NCI-H524 treated with DMSO at 0.1 percent for 48 hours (cell line): ENCODE data around the gene USP9Y.
"Not testable (repeated sequence)": the region's sequence is repeated elsewhere in the genome, so short reads cannot be mapped to it uniquely, and the experiment has no call there.

Experiments
- DNase-seq: peaks from one replicate; lab custom pipeline; 2025; lab: John Stamatoyannopoulos, UW

The USP9Y gene, protein sequence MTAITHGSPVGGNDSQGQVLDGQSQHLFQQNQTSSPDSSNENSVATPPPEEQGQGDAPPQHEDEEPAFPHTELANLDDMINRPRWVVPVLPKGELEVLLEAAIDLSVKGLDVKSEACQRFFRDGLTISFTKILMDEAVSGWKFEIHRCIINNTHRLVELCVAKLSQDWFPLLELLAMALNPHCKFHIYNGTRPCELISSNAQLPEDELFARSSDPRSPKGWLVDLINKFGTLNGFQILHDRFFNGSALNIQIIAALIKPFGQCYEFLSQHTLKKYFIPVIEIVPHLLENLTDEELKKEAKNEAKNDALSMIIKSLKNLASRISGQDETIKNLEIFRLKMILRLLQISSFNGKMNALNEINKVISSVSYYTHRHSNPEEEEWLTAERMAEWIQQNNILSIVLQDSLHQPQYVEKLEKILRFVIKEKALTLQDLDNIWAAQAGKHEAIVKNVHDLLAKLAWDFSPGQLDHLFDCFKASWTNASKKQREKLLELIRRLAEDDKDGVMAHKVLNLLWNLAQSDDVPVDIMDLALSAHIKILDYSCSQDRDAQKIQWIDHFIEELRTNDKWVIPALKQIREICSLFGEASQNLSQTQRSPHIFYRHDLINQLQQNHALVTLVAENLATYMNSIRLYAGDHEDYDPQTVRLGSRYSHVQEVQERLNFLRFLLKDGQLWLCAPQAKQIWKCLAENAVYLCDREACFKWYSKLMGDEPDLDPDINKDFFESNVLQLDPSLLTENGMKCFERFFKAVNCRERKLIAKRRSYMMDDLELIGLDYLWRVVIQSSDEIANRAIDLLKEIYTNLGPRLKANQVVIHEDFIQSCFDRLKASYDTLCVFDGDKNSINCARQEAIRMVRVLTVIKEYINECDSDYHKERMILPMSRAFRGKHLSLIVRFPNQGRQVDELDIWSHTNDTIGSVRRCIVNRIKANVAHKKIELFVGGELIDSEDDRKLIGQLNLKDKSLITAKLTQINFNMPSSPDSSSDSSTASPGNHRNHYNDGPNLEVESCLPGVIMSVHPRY (N-terminal part only)

DNA sequence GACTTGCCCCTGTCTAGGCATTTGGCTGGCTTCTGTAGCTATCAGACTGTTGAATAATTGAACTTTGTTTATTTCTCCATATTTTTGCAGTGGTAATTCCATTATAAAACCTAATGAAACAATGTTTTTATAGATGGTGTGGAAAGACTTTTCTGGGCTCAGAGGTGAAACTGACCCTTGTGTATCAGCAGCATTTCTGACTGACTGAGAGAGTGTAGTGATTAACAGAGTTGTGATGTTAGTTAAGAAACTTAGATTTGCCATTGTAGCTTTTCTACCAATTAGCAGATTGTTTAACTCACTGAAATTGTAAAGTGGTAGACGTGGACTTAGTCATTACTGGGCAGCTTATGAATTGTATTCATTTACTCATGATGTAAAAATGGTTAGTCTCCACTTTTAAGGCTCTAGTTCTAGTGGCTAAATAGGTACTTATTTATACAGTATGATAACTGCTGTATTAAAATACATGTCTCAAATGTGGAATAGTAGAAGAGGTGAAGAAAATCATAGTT lies at the start of gene USP9Y:
USP9Y (plus strand) TSS at position 51 of the 515 bp plus-strand sequence. CDS start 8,217 bp downstream, outside the sequence.
- DNase-seq = no peak

DNA sequence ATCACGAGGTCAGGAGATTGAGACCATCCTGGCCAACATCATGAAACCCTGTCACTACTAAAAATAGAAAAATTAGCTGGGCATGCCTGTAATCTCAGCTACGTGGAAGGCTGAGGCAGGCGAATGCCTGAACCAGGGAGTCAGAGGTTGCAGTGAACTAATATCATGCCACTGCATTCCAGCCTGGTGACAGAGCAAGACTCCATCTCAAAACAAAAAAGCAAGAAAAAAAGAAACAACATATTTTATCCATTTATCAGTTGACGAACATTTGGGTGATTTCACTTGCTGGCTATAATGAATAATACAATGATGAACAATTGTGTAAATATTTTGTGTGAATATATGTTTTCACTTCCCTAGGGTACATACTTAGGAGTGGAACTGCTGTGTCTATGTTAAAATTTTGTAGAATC lies 49.4 kb upstream of the USP9Y start:
- DNase-seq = no peak

DNA sequence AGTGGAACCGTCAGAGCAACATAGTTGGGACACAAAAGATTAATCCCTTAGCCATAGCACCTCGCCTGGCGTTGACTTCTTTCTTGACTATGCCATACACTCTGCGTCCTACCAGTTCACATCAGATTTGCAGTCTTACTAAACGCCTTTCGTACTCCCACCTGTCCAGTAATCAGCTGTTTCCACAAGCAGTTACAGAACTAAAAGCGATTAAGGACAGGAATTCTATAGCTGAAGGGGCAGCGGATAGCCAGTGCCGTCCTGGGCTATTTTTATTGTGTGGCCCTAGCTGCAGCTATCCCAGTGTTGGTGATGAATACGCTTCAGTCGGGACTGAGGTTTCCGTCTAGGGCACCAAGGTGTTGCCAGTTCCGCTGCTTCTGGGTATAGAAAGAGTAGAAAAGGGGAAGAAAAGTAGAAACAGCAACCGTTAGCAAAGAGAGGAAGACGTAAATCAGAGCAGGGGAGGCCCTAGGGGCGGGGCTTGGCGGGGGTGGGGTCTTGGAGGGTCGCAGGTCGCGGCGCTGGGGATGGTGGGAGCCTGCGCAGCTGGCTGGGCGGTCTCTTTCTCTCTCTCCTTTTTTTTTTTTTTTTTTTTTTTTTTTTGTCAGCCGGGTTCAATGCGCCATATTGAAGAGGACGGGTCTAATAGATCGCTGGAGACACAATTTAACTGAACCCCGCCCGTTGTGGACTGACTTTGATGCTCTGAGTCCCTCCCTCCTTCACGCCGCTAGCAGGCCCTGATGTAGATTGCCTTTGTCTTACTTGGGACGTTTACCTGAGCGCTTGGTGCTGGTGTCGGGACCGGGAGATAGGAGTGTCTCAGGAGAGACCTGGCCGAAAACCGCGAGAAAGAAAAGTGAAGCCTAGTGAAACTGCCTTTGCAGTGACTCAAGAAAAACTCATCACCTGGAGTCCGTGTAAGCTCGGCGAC lies 39.0 kb upstream of the USP9Y start:
- DNase-seq = no peak

DNA sequence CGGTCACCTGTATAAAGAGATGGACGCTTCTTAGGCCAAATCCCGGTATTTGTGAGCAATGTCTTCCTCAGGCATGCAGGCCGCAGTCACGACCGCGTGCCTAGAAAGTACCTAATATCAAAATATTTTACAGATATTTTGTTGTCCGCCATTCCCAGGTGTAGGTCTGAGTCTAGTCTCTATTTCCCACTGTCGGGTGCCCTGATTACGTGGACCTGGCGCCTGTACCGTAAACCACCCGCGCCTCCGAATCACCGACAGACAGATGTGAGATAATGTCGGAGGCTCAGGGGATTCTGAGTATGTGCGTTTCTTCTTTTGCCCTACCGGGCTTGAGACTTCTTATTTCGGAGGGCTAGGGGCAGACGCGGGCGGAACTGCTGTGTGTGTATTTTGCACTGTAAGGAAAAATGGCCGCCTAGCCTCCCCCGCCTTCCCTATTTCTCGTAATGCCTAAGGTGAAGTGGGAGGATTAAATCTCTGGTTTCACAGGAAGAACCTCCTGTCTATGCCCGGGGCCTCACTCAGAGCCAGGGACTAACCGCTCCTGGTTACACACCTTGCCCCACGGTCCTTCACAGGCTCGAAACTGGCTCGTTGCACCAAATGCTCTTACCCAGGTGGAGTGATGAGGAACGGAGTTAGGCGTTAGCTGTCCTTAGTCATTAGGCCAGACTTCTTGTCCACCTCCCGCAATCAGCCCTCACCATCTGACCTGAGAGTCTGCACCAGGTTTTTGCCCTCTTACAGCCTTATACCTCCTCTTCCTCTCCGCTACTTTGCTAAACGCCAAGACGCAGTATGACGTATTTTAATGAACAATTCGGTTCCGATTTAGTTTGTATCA lies 38.1 kb upstream of the USP9Y start:
- no peak for DNase-seq

DNA sequence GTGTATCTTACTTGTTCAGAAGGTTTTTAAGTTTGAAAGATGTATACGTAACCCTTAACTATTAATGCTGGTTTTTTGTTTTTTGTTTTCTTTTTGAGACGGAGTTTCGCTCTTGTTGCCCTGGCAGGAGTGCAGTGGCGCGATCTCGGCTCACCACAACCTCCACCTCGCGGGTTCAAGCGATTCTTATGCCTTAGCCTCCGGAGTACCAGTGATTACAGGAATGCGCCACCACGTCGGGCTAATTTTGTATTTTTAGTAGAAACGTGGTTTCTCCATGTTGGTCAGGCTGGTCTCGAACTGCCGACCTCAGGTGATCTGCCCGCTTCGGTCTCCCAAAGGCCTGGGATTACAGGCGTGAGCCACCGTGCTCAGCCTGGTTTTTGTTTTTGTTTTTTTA lies 37.2 kb upstream of the USP9Y start:
- DNase-seq = not testable (repeated sequence)

DNA sequence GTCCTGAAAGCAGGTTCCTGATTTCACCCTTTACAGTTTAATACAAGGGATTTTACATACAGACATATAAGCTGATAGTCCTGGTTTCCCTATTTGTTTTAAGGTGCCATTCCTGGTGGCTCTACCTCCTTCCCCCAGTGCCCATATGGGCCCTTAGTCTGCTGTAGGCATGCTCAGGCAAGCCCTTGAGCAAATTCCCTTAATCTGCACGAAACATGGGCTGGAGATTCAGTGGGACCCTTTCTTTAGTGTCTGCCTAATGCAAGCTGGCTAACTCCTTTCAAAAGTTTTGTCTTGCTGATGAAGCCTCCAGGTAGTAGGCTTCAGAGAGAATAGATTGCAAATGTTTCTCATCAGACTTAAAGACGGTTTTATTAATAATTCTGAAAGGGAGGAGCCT lies 22.9 kb upstream of the USP9Y start:
- no peak for DNase-seq

DNA sequence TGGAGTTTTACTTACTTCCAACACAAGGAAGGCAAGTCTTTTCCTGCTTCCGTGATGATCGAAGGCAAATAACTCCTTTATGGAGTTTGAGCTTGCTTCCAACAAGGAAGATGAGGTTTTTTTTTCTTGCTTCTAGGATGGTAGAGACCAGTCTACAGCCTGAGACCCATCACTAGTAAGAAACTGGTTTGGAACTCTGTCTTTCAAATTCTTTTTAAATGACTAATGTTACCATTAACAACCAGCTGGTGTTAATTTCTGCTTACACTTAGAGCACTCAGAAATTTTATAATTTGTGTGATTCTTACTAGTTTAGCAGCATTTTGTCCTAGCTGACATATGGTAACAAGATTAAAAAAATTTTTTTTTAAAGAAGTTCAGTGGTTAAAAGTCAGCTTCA lies 19.5 kb upstream of the USP9Y start:
- DNase-seq = no peak

DNA sequence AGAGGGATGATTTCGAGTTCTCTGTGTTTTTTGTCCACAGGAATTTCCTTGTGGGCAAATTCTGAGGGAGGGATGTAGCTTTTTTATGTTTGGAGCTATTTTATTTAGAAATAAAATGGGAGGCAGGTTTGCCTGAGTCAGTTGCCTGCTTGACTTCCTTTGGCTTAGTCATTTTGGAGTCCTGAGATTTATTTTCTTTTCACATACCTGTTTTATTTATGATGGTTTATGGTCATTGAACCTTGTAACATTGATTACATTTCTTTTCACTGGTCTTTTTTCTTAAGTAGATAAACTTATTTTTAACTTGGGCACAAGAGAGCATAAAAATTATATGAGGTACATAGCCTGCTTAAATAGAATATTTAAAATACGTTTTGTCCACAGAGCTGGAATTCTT lies 12.7 kb upstream of the USP9Y start:
- DNase-seq = no peak

DNA sequence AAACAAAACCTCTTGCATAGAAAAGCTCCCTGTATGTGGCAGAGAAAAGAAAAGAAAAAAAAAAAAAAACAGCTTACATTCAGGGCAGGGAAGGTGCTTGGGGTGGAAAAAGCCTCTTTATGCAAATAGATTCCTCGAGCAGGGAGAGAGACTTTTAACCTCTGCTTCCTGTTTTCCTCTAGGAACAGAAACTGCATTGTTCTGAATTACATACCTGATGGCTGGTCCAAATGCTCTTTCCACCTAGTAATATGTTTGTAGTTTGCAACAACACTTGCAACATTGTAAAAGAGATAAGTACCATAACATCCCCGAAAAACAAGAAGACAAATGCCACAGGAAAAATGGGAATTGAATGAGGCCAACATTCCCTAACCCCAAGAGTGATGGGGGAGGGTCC lies 944 bp upstream of the USP9Y start:
- no peak for DNase-seq

DNA sequence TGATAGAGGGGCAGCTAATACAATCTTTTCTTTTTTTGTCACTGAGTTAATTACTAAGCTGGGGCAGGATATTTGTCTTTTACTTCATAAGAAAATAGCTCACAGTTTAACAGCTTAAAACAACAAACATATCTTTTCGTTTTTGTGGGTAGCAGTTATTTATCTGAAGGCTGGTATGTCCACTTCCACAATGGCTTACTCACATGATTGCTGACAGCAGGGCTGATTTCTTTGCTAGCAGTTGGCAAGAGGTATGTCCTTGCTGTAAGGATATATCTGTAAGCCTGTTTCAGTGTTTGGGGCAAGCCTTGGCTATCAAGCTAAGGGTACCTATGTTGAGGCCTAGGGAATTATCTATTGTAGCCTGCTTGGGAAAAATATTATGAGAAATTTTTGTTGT lies 1.1 kb downstream of the USP9Y start:
- no peak for DNase-seq

DNA sequence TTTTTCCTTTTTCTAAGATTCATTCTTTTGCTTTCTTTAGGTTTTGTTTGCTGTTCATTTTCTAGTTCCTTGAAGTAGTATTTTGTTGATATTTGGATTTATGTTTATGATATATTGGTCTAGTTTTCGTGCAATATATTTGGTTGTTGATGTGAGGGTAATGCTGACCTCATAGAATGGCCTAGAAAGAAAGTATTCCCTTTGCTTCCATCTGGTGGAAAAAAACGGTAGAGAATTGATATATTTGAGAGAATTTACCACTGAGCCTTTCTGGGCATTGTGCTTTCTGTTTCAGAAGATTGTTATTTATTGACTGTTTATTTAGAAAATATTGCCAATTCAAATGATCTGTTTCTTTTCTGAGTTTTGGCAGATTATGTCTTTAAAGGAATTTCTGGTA lies 9.4 kb downstream of the USP9Y start:
- no peak for DNase-seq

DNA sequence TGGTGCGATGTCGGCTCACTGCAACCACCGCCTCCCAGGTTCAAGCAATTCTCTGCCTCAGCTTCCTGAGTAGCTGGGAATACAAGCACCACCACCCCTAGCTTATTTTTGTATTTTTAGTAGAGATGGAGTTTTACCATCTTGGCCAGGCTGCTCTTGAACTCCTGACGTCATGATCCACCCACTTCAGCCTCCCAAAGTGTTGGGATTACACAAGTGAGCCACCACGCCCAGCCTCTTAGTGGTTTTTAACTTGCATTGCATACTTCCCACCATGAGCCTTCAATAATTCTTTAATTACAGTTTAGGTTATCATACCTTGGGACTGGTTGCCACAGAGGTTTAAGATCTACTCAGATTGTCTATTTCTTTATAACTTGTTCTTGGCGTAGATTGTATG lies 14.3 kb downstream of the USP9Y start:
- DNase-seq = no peak

DNA sequence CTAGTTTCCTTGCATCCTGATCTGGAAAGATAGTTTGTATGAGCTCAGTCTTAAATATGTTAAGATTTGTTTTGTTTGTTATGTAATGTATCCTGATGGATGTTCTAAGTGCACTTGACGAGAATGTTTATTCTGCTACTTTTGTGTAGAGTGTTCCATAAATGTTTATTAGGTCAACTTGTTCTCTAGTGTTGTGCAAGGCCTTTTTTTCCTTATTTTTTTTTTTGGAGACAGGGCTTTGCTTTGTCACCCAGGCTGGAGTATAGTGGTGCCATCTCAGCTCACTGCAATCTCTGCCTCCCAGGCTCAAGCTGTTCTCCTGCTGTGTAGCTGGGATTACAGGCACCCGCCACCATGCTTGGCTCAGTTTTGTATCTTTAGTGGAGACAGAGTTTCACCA lies 28.7 kb downstream of the USP9Y start:
- no peak for DNase-seq

DNA sequence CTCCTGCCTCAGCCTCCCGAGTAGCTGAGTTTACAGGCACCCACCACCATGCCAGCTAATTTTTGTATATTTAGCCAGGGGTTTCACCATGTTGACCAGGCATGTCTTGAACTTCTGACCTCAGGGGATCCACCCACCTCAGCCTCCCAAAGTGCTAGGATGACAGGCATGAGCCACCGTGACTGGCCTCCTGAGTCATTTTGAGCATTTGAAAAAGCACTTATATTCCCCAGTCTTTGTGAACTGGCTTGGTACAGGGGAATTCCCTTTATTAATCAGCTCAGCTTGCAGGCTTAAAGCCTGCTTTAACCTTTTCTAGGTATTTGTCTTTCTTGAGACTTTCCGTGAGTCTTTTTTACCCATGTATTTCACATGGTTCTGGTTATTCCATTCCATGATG lies 32.6 kb downstream of the USP9Y start:
- no peak for DNase-seq

DNA sequence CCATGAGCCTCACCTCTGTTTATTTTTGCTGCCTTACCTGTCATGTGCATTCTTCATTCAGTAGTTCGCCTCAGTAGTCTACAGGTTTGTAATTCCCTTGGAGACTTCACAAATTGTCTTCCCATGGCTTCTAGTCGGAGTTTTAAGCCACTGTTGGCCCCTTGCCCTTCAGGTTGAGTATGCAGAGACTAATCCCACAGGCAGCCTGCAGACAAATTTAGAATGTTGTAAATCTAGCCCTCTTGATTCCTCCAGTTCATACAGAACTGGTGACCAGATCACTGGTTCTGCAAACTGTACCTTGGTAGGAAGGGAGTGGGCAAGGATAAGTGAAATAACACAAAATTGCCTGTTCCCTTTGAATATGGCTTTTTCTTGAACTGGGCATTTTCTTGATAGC lies 33.0 kb downstream of the USP9Y start:
- no peak for DNase-seq

DNA sequence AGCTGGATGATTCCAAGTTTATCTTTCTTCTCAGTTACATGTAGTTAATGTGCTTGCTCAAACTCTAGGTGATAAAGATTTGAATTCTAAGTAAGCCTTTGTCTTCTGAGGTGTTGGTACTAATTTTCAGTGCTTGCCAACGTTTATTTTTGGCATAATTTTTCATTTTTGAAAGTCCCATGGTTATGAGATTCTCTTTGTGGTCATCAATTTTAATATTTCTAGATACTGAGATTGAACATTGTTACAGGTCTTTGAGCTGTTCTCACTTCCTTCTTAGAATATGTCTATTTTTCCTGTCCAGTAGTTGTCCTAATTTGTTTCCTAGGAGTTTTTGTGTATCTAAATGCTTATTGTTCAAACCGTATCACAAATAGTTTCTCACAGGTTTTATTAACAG lies 40.4 kb downstream of the USP9Y start:
- DNase-seq = no peak

DNA sequence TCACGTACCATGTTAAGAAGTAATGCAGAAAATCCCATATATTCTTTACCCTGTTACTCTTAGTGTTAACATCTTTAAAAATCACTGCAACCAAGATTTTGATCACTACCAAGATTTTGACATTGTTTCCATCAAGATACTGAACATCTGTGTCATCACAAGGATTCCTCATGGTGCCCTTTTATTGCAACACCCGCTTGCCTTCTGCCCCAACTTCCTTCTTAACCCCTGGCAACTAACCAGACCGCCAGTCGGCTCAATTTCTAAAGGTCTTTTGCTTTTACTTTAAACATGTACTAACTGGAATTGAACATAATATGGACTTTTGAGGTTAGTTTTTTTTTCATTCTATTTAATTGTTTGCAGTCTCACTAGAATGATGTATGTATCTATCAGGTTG lies 41.7 kb downstream of the USP9Y start:
- no peak for DNase-seq

DNA sequence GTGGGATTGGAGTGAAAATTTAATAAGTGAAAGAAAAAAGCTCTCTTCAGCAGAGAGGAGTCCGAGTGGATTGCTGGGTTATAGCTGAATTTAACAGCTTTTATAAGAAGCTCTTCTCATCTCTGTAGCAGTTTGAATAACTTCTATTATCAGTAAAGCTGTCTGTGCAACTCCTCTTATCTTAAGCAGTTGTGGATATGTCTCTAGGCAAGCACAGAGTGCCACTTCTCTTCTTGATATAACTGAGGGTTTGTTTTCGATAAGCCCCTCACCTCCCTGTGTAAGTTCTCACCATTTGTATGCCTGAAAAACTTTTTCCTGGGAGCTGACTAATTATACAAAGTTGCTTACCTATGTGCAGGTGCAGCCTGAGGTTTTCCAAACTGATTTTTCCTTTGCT lies 43.1 kb downstream of the USP9Y start:
- no peak for DNase-seq

DNA sequence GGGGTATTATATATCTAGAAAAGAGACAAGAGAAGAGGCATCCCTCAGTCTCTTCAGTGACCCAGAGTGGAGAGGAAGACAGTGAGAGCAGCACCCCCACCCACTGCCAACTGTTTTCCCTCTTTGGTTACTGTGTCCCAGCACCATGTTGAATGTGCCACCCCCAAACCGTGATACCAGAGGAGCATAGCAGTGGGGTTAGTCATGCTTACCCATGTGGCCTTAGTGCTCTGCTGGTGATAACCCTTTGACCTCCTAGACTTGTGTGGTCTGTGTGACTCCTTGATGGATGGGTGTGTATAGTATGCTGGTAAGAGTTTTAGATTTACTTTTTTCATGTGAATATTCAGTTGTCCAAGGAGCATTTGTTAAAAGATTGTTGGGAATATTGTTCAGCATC lies 48.3 kb downstream of the USP9Y start:
- DNase-seq = no peak

DNA sequence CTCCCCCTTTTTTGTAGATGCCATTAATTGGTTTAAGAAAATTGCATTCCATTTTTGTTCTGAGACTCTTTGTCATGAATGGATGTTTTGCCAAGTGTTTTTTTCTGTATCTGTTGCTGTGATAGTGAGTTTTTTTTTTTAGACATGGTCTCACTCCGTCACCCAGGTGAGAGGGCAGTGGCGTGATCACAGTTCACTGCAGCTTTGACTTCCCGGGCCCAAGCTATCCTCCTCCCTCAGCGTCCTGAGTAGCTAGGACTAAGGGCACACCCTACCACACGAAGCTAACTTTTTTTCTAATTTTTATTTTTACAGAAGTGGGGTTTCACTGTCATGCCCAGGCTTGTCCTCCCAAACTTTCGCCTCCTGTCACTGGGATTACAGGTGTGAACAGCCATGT lies 51.8 kb downstream of the USP9Y start:
- no peak for DNase-seq

DNA sequence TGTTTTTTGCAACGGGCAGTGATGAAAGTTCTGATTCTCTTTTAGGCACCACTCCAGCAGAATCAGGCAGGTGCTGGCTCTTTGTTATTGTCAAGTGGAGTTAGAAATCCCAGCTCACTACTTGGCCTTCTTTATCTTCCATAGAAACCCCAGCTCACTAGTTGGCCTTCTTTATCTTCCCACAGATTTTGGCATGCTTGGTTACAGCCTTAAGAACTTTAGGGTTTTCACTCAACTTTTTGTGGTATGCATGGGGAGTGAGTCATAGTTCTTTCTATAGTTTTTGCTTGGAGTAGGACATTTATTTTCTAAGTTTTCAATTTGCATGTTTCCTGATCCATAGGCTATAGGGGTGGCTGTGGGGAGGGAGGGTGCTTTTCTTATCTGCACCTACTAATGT lies 55.0 kb downstream of the USP9Y start:
- no peak for DNase-seq
